GM21381 (cell line): ENCODE results near the gene KRT32.

Source experiments
- ATAC-seq: cut with Tn5 transposase; IDR thresholded peaks from one replicate; pipeline ENCODE4 v1.9.1; 2021; ENCODE audit warnings: mild to moderate bottlenecking, moderate library complexity; ENCODE audit not compliant: unreplicated experiment

Gene KRT32

DNA sequence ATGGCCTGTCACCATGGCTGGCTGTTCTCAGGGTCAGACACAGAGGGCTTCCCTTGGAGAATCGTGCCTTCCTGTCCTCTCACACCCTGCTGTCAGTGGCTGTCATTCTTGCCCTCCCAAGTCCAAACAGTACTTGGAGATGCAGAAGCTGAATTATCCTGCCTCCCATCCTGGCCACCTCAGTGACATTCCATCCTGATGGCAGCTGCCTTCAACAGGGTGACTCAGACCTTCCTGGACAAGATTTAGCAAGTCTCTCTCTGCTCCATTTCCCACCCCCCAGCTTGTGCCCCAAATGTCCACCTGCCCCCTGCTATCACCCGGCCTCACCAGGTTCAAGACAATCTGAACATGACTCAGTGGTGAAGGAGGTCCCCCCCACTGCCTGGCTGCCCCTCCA lies 27.3 kb upstream of the KRT32 start:
- ATAC-seq: no peak

GRCh38 chr17:41492771-41493170 lies 25.6 kb upstream of the KRT32 start:
- ATAC-seq: no peak

DNA sequence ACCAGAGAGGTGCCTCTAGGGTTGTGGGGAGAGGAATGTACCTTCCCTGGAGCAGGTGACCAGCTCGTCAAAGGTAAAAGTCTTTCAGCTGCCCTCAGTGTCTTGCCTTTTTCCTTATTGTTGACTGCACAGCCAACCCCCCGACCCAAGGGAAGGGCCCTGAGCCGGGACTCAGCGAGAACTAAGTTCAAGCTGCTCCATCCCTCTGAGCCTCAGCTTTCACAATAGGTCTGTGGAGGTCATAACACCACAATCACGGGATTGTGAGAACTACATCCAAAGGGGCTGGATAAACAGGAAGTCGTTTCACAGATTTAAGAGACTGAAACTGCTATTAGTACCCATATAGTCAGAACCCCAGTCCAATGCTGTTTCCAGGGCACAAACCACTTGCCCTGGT lies 25.2 kb upstream of the KRT32 start:
- no peak for ATAC-seq

- no peak for ATAC-seq
Measured at GRCh38 chr17:41491476-41491875, 24.3 kb upstream of the KRT32 start.

- no peak for ATAC-seq
Measured at GRCh38 chr17:41490000-41490990, 23.1 kb upstream of the KRT32 start.

- ATAC-seq: no peak
Measured at GRCh38 chr17:41489531-41489930, 22.3 kb upstream of the KRT32 start, which contains the start of gene KRT36. TSS of gene KRT36 (minus strand) at chr17:41489910. CDS start at chr17:41489864, 46 bp downstream.

DNA sequence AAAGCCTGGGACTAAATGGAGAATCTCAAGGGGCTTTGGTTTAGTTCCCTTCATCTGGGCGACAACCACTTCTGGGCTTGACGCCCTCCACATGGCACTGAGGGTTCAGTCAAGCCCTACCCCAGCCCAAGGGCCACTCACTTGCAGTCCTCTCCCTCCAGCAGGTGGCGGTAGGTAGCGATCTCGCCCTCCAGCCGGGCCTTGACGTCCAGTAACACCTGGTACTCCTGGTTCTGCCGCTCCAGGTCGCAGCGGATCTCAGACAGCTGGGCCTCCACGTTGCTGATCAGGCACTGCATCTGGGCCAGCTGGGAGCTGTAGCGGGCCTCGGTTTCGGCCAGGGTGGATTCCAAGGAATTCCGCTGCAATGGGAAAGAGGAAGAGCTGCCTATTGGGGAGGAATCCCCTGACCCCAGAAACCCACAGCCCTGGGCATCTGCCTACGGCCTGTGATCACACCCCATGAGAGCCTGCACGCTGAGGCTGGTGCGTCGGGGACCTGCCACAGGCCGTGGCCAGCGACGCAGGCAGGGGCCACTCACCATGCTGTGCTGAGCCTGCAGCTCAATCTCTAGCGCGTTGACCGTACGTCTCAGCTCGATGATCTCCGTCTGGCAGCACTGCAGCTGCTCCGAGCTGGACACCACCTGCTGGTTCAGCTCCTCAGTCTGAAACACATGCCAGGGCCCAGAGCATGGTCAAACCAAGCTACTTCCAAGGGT lies 19.8 kb upstream of the KRT32 start:
- no peak for ATAC-seq

GRCh38 chr17:41486316-41486715 lies 19.1 kb upstream of the KRT32 start:
- no peak for ATAC-seq

DNA sequence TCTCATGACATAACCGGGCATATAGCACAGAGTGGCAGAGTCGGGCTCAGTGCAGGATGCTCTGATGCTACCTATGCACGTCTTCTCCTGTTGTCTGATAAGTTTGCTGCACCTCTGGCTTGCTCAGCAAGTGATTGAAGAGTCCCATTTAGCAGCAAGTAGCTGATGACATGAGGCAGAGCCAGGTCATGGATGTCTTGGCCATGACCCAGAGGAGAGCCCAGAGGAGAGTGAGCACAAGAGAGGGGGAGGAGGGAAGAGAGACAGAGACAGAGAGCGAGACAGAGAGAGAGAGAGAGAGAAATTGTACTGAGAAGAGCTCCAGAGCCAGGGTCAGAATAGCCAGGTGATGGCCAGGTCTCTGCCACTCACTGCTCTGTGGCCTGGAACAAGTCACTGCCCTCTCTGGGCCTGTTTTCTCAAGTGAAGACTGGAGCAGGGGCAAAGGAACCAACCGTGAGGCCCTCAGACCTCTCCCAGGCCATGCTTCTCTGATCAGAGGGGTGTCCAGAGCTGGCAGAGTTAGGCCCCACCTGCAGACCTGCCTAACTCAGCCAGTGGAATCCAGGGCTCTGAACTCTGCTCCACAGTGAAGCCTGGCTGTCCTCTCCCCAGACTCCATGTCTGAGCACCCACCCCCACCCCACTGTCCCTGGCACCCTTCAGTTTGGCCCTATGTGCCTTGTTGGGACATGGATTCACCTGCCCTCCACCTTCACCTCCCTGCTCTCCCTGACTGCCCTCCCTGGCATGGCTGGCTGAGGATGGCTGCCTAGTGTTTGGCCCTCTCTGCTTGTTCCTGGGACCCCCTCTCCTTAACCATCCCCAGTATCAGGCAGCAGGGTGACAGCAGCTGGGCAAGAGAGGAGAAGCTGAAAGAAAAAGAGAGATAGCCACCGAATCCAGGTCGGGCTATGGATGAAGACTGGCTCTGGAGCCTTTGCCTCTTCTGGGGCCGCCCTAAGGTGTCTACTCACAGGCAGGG lies 18.0 kb upstream of the KRT32 start:
- ATAC-seq: no peak

GRCh38 chr17:41483991-41484826 lies 17.0 kb upstream of the KRT32 start:
- ATAC-seq: no peak

DNA sequence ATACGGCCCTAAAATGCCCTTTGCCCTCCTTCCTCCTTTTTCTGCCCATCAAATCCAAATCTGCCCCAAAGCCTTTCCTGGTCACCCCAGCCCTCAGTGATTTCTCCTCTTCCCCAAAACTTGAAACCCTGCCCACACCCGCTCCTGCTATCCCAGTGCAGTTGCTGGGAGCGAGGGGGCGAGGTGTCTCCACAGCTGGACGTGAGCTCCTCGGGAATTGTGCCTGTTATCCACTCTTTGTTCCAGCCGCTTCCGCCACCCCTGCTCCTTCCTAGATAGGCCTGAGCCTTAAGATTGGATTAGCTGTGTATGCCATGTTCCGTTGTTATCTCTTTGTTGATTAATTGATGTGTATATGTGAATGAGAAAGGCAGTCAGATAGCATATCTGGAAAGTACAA lies 16.3 kb upstream of the KRT32 start:
- no peak for ATAC-seq

GRCh38 chr17:41481036-41481435 lies 13.8 kb upstream of the KRT32 start, which contains the start of gene KRT35:
TSS of gene KRT35 (minus strand) at chr17:41481151. CDS start at chr17:41481097, 54 bp downstream.
- ATAC-seq: no peak

DNA sequence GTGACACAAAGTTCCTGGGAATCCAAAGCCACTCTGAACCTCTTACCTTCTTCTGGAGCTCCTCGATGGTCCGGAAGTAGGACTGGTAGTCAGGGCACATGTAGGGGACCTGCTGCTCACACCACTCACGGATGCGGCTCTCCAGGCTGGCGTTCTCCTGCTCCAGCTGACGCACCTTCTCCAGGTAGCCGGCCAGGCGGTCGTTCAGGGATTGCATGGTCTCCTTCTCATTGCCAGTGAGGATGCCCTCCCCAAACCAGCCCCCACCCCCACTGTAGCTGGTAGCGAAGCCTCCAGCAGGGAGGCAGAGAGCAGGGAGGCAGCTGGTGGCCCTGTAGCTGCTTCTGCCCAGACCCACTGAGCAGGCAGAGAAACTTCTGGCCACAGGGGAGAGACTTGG lies 13.4 kb upstream of the KRT32 start:
- ATAC-seq: no peak

- no peak for ATAC-seq
Measured at GRCh38 chr17:41480136-41480535, 12.9 kb upstream of the KRT32 start.

GRCh38 chr17:41478237-41478636 lies 11.1 kb upstream of the KRT32 start:
- no peak for ATAC-seq

DNA sequence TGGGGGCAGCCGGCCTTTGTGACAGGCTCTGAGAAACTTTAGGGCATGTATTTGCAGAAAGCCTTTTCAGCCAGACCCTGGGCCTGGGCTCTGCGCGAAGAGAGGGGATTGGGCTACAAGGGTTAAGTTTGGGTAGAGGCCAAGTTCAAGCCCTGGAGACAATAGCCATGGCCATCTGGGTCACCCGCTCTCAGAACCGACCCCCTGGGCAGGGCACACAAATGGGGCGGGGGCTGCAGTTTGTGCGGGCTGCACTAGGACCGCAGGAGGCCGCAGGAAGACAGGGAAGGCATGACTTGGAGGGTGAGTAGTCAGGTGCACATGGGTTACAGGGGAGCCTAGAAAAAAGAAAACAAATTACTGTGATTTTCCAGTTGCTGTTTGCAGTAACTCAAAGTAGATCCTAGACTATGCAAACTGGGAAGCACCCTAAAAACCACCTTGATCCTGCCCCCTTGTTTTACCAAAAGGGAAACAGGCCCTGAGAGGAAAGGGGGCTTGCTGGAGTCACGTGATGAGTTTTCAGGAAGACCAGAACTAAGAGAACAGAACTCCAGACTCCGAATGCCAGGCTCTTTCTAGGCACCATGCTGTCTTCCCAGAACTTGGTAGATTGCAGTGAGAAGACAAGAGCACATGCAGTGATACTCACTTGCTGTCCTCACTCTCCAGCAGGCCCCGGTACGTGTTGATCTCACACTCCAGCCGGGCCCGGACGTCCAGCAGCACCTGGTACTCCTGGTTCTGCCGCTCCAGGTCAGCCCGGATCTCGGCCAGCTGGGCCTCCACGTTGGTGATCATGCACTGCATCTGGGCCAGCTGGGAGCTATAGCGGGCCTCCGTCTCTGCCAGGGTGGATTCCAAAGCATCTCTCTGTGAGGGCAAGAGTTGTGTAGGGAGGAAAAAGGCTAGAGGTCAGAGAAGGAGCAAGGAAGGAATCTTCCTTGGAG lies 10.0 kb upstream of the KRT32 start:
- no peak for ATAC-seq

- no peak for ATAC-seq
Measured at GRCh38 chr17:41475421-41475820, 8.2 kb upstream of the KRT32 start.

- ATAC-seq: no peak
Measured at GRCh38 chr17:41474863-41475262, 7.7 kb upstream of the KRT32 start.

- ATAC-seq: no peak
Measured at GRCh38 chr17:41468346-41468745, 1.2 kb upstream of the KRT32 start.
